Esophagus squamous epithelium (tissue), 4 donors: ENCODE data around the gene ESR1.

Experiments
- CTCF ChIP-seq, 6 experiments: fragments of 450-650 bp in 4 of 6; fragments of 200-600 bp in 2 of 6; sonication (generic) in 2 of 6; IDR thresholded peaks; one replicate each; pipeline ENCODE4 v1.5.1; 2016 to 2019; ENCODE audit warnings: antibody characterized with exemption in 6 of 6, mild to moderate bottlenecking in 4 of 6, moderate library complexity in 4 of 6
- POLR2A ChIP-seq, 4 donors: fragments of 450-650 bp; IDR thresholded peaks; one replicate each; pipeline ENCODE4 v1.6.1; 2017; ENCODE audit warnings: antibody characterized with exemption in 4 of 4, mild to moderate bottlenecking in 4 of 4, moderate library complexity in 3 of 4

DNA sequence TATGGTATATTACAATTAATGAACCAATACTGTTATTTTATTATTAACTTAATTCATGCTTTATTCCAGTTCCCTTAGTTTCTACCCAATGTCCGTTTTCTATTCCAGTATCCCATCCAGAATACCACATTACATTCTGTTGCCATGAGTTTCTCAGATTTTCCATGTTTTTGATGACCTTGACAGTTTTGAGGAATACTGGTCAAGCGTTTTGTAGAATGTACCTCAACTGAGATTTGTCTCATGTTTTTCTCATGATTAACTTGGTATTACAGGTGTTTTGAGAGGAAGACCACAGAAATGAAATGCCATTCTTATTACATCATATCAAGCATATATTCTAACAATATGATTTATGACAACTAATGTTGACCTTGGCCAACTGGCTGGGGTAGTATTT, 23.8 kb upstream of the ESR1 start:
- TF ChIP-seq POLR2A (IDR thresholded peaks at IDR 0.05): no peak
- no peak for TF ChIP-seq CTCF (IDR thresholded peaks at IDR 0.05)
